GM18861 (cell line): ENCODE data around the gene DNAJC16.

Source experiments
- ATAC-seq: cut with Tn5 transposase; IDR thresholded peaks from one replicate; pipeline ENCODE4 v1.9.1; 2021; ENCODE audit not compliant: unreplicated experiment

Gene DNAJC16

DNA sequence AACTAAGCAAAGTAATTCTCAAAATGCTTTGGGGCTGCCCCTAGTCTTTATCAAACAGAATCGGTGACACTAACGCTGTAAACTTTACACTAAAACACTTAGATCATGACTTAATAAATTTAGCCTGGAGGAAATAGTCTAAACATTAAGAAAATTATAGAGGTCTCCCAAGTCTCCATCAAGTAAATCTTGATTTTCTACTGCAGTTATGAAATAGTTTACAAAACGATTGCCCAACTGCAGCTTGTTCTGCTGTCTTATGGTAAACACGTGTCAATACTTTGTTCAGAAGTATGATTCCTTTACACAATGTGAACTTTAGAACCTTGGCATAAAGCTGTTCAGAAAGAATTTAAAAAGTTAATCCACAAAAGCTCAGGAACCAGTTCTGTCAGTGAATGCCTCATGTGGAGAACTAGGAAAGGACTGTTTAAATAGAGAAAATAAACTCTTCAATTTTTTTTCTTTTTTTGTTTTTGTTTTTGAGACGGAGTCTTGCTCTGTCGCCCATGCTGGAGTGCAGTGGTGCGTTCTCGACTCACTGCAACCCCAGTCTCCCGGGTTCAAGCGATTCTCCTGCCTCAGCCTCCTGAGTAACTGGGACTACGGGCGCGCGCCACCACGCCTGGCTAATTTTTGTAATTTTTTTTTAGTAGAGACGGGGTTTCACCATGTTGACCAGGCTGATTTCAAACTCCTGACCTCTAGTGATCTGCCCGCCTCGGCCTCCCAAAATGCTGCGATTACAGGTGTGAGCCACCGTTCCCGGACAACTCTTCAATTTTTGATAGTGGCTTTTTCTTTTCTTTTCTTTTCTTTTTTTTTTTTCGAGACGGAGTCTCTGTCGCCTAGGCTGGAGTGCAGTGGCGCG, 92.2 kb downstream of the DNAJC16 start:
- peak; percentile 4 for ATAC-seq

DNA sequence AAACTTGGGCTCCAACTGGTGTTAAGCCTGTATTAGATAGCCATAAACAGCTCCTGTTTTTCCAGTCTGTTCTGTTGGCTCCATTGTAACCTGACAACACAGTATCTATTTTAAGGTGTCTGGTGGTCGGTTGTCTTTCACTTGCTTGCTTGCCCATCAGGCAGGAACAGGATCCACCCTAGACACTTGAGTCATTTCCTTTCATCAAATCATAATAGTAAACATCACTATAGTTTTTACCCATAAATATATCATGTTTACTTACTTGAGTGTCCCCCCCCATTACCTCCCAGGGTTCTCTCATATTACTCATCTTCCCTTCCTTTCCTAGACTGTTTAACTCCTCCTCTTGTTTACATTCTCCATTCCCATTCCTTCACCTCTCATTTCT, 93.5 kb downstream of the DNAJC16 start:
- ATAC-seq, result no peak

DNA sequence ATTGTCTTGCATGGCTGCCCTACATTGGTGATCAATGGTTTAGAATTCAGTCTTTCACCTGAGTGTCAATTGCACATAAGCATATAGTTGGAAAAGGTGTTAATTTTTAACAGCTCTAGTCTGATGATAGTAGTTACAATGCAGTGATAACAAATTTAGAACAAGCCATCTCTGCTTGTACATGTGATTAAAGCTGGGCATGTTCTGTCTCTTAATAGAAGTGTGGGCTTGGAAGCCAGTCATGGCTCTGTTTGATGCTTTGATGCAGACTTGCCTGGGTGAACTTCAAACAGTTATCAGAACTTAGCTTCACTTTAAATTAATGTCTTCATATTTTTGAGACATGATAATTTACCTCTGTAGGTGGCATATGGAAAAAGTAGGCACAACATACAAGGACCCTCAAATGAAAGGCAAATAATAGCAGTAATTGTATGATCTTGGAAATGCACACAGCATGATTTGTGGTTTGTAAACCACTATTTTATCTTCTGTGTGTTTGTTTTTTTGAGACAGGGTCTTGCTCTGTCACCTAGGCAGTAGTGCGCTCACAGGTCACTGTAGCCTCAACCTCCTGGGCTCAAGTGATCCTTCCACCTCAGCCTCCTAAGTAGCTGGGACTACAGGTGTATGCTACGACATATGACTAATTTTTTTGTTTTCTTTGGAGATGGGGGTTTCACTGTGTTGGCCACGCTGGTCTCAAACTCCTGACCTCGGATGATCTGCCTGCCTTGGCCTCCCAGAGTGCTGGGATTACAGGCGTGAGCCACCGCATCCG, 94.4 kb downstream of the DNAJC16 start:
- ATAC-seq, result no peak

DNA sequence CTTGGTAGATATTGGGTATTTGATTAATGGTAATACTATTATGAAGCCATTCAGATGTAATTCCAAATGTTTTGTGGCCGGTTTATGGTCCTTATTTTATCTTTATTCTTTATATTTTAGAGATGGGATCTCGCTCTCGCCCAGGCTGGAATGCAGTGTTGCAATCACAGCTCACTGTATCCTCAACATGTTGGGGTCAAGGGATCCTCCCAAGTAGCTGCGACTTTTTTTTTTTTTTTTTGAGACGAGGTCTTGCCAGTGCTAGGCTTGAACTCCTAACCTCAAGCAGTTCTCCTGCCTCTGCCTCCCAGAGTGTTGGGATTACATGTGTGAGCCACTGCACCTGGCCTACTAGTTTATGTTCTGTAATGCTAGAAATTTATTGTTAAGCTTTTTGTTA, 95.3 kb downstream of the DNAJC16 start:
- ATAC-seq, result no peak

DNA sequence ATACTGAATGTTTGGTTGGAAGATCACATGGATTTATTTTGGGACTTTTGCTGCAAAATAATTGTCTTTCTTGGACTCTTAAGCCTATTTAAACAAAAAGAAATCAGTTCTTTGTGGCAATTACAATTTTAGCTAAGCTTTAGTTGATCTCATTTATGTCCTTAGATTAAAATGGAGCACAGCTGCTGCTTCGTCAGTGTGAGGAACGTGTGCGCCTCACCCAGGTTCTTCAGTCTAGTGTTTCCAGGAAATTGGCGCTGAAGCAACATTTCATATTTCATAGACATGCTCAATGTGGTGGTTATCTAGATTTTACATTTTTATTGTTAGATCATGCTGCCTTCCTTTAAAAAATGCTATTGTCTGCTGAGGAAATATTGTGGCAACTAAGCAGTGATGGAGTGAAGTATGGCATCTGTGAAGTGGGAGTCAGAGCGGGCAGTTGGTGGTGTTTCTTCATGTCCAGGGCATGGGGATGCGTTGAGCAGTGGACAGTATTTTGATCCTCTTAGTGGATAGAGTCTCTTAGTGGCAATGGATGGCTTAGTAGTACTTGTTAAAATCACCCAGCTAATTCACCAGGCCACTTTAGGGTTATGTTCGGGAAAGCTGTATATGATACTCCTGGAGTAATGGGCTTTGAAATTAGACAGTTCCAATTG, 96.2 kb downstream of the DNAJC16 start:
- ATAC-seq, result no peak

DNA sequence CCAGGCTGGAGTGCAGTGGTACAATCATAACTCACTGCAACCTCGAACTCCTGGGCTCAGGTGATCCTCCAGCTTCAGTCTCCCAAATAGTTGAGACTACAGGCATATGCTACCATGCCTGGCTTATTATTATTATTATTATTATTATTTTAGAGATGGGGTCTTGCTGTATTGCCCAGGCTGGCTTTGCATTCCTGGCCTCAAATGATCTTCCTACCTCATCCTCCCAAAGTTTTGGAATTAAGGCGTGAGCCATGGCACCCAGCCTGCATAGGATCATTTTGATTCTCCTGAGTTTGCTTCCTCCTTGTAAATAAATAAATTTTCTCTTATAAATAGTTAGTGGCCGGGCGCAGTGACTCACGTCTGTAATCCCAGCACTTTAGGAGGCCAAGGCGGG, 96.8 kb downstream of the DNAJC16 start:
- no peak for ATAC-seq

DNA sequence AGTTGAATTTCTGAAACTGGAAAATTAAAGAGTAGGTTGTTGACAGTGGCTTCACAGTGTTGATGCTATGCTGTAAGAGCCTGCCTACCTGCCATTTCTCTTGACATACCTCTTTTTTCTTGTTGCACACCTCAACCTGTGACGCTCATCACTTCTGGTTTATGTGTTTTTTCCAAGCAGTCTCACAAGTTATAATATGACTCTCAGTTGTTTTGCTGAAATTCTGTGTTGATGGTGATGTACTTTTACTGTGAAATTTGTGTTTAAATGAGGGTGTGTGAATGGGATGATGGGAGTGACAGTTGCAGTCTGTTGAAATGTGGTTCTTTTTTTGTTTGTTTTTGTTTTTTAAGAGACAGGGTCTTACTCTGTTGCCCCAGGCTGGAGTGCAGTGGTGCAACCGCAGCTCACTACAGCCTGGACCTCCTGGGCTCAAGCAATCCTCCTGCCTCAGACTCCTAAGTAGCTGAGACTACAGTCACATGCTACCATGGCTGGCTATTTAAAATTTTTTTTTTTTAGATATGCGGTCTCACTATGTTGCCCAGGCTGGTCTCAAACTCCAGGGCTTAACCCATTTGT, 97.6 kb downstream of the DNAJC16 start:
- ATAC-seq, result no peak

DNA sequence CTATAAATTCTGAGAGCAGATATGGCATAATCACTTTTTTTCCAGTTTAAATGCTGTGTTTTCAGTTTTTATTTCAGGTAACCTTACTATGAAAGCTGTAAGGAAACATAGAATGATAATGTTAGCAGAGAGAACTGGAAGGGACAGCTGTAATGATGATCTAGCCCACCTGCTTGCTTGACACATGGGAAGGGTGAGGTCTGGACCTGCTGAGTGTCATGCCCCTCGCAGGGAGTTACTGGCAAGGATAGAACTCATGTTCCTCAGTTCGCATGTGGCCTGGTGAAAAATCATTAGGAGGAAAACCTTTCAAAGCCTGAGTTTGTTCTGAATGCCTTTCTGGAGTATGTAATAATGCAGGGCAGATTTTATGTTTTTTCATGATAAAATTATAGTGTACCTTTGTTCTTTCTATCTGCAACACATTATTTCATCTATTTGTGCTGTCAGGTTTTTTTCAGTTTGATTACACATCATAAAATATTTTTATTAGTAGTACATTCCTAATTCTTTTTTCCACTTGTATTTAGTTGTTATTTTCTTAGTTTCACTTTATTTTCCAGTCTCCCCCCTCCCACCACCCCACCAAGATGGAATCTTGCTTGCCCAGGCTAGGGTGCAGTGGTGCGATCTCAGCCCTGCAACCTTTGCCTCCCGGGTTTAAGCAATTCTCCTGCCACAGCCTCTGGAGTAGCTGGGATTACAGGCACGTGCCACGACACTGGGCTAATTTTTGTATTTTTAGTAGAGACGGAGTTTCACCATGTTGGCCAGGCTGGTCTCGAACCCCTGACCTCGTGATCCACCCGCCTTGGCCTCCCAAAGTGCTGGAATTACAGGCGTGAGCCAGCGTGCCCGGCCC, 98.6 kb downstream of the DNAJC16 start:
- no peak for ATAC-seq
